SHP77 (cell line): ENCODE data around the gene ERAP2.
A peak's percentile ranks its signal among the peaks of the same experiment; 100 is the strongest.

Experiments used
- DNase-seq, 2 experiments: peaks; one replicate each; lab custom pipeline; 2025; lab: John Stamatoyannopoulos, UW

Gene ERAP2

DNA sequence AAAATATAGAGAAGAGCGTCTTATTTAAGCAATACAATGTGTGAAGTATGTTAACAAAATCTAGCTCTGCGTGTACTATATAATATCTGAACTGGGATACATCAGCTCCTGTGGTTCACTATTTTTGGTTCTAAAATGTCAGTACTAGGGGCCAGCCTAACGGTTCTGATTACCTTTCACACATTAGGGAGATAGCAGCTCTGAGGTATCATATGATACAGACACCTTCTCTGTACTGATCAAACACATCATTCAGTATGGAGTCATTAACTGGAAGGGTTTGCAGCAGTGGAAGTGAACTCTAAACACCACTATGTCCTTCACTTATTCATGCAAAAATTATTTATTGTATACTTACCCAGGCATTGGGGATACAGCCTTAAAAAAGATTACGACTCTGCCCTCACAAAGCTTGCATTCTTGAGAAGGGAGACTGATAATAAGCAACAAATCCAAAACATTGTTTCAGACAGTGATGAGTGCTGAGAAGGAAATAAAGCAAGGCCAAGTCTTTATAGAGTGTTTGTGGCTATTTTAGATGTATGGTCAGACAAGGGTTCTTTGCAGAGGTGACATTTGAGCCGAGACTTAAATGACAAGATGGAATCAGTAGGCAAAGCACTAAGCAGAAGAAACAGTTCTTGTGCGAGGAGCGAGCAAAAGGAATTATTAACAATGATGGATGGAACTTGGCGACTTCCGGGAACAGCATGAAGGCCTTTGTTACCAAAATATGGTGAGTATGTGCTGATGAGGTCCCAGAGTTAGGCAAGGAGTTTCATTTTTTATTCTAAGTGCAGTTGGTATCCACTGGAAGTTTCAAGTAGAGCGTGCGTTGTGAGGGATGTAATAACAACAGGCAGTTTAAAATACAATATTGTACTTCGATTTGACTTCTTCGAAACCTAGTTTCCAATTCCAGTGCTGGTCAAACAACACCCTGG, 57.7 kb downstream of the ERAP2 start:
- DNase-seq: peak in 1 of 2 experiments; percentile 40

- DNase-seq: peak; percentile 89 to 90
These were observed 58.6 kb downstream of the ERAP2 start for GRCh38 chr5:96934708-96935558.

DNA sequence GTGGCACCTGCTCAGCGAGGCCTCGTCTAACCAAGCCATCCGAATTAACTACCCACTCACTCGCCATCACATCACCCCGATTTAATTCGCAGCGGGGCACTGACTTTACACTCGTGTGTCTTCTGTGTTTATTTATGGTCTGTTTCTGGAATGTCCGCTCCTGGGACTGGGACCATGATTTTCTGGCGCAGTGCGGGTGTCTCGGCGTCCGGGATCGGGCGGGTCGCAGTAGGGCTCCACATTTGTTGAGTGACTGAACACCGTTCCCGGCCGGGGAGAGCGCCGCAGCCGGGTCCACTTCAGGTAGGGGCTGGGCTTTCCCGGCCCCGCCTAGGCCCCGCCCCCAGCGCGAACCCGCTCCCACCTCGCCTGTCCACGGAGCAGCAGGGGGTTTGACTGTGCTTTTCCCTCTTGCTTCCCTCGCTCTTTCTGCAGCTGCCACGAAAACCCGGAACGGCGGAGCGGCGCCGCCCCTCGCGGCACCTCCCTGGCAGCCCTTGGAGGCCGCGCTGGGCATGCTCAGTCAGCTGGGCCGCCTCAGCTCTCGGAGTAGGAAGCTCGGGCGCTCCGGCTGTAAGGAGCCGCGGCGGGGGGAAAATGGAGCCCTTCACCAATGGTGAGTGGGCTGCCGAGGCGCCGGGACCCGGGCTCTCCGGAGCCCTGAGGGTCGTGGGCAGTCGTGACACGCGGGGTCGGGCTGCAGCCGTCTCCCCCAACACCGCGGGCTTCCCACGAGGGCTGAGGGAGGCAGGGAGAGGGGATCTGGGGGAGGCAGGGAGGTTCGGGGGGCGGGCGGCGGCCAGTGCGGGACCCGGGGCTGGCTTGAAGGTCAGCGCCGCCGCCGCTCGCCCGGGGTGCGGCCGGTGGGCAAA, 59.5 kb downstream of the ERAP2 start, which contains the start of gene LNPEP:
TSS of gene LNPEP (plus strand) at position 522 of the 872 bp plus-strand sequence. CDS start at position 598, 76 bp downstream.
- peak; percentile 94 to 95 for DNase-seq

DNA sequence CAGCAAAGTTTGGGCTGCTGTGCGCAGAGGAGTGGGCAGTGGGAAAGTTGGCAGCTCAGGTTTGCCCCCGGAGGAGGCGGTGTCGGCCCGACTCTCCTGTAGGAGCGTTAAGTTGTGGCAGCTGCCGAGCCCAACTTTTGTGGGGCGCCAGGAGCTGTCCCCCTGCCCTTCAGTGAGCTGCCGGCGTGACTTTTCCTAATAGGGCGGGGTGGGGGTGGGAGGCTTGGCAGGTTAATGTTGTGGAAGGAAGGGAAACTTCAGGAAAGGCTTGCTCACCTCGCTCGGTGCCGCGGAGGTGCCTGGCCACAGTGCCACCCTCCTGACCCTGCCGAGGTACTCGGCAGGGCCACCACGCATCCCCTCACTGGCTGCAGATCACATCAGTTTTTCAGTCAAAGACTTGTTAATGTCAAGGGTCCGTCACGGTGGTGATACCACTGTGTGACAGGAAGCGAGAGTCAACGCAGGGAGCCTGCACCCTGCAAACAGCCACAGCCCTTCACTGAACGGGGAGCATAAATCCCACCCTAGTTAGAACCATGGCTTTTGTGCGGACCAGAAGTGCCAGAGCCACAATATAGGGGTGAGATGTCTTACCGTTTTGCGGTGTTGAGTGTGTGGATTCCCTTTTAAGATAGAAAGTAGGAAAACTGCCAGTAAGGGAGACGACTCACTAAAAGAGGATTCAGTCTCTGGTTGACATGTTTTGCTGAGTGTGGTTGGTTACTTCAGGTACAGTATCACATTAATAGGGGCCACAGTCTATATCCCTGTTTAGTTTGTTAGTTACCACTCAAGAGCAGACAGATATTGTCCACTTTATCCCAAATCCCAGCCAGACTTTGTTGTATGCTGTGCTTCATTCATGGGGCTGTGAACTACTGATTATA, 60.4 kb downstream of the ERAP2 start:
- DNase-seq: peak in 1 of 2 experiments; percentile 10

DNA sequence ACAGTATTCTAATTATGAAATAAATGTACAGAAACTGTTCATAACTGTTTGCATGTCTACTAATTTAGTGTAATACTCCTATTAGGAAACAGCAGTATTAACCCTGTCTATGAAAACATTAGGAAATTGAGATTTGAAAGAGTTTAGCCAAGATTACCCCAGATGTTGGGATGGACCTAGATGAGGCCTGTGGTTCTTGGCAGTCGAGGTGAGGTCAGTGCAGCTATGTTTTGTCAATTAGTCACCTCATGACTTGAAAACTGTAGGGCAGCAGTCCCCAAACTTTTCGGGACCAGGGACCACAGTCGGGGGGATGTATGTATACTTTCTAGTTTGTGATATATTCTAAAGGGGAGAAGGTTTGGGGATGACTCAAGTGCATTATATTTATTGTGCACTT, 64.3 kb downstream of the ERAP2 start:
- DNase-seq: no peak

- no peak for DNase-seq
These were observed 64.8 kb downstream of the ERAP2 start for GRCh38 chr5:96941140-96941539.

DNA sequence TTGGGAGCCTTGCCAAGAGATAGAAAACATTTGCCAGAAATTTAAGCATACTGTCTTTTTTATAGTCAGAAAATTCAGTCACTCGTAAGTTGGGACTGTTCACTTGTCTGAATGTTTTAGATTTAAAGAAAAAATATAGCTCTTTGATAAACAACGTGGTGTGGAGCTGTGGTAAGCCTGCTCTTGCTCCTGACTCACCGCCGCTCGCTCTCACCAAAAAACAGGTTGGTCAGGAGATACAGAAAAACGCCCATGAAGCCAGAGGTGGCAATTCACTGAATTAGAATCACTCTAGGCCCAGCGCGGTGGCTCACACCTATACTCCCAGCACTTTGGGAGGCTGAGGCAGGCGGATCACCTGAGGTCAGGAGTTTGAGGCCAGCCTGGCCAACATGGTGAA, 65.8 kb downstream of the ERAP2 start:
- DNase-seq: no peak

GRCh38 chr5:96942911-96943310, 66.6 kb downstream of the ERAP2 start:
- no peak for DNase-seq

DNA sequence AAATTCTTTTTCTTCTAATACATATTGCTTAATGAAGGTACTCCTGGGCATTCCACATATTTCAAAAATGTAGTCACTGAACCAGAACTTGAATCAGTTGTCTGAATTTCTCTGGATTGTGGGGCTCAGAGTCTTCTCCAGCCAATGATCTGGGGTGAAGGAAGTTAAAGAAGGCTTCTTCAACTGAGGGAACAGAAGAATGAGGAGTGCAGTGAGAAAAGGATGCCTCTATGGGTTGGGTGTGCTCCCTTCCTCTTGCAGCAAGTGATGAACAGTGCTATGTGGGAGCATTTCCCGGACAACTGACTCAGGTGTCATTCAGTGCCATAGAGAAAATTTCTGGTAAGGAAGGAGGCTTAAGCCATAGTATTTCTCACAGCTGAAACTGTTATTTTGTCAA, 67.5 kb downstream of the ERAP2 start:
- DNase-seq: no peak

DNA sequence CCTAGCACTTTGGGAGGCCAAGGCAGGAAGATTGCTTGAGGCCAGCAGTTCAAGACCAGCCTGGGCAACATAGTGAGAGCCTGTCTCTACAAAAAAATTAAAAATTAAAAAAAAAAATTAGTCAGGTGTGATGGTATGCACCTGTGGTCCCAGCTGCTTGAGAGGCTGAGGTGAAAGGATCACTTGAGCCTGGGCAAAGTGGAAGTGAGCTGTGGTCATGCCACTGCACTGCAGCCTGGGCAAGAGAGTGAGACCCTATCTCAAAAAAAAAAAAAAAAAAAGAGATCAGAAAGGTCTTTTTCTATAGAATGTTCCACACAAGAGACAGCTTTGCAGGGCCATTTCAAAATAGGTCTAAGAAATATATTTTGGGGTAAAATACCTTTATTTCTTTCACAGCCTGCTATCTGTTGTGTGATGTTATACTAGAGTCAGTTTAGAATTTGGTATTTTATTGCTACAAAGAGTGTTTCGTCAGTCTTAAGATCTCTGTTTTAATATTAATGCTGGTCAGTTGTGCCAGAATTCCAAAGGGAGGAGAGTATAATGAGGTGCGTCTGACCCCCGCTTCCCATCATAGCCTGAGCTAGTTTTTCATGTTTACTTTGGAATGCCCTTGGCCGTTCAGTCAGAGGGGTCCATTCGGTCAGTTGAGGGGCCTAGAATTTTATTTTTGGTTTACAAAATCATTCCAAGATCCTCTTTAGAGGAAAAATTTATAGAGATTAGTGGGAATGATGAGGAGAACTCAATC, 69.0 kb downstream of the ERAP2 start:
- no peak for DNase-seq

DNA sequence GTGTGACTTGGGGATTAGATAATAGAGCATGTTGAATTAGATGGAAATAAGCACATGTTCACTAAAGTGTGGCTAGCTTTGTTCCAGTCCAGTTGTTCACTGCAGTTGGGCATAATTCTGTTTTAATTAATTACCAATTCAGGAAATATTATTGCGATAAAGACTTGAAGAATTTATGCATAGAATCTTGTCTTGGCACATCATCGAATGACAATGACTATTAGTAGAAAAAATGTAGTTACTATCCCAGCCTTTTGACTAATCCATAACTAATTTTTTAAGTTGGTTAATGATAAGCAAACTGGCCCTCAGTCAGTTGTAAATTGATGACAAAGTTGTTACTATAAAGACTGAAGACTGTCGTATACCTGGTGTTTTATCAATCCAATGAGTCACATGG, 70.1 kb downstream of the ERAP2 start:
- DNase-seq: no peak

- DNase-seq: no peak
These were observed 75.9 kb downstream of the ERAP2 start for GRCh38 chr5:96952118-96952750.

DNA sequence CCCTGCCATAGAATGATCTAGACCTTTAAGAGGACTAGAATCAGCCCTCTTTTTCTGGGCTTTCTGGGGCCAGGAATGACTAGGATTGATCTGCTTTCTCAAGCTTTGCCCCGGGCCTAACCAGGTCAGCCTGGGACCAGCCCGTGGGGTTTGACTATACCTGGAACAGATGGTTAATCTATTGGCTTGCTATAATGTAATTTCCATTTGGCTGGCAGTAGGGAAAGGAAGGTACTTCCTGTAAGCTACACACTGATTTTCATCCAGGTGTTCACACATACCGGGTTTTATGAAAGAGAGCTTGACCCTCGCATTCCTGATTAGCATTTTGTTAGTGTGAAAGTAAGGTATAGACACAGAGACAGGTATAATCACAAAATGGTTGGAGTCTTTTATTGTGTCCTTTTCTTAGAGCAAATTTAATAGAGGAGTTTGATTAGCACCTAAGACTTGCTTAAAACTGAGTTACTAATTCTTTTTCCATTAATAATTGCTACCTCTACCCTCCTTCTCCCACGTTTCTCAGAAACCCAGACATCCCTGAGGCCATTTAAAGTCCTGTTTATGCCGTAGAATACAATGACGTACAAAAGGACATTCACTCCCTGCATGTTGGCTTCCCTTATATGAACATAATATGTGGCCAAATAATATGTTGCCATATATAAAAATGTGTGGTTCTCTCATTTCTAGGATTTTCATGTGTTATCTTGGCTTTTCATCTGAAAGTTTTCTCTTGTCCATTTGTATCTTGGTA, 76.9 kb downstream of the ERAP2 start:
- no peak for DNase-seq

DNA sequence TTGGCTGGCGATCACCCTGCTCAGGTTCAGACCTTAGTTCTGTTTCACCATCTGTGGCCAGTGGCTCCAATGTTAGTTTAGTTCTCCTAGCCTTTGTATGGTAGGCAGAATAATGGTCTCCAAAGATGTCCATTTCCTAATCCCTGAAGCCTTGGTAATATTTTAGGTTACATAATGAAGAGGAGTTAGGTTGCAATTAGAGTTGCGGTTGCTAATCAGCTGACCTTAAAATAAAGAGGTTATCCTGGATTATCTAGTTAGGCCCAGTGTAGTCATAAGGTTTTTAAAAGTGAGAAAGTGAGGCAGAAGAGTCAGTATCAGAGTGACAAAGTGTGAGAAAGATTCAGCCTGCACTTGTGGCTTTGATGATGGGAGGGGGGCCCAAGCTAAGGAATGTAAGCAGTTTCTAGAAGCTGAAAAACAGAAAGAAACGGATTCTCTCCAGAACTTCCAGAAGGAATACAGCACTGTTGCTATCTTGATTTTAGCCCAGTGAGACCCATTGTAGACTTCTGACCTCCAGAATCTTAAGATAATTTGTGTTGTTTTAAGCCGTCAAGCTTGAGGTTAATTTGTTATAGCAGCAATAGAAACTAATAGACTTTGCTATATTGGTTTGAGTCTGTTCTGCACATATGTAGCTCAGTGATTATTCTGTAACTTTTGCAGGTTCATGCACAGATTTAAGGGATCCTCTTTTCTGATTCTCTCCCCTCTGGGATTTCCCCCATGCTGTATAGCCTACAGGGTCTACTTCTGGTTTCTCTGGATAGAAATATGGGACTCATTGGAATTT, 81.2 kb downstream of the ERAP2 start:
- DNase-seq: no peak

DNA sequence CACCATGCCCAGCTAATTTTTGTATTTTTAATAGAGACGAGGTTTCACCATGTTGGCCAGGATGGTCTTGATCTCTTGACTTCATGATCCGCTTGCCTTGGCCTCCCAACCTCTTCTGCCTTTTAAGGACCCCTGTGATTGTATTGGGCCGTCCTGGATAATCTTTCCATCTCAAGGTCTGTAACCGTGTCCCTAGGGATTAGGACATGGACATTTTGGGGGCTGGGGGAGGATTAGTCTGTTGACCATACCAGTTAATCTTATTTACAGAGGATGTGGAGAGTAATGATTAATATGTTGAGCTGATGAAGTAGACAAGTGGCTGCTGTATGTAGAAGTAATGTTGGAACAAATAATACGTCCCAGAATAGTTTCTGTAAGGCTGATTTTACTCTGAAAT, 82.7 kb downstream of the ERAP2 start:
- DNase-seq: no peak

DNA sequence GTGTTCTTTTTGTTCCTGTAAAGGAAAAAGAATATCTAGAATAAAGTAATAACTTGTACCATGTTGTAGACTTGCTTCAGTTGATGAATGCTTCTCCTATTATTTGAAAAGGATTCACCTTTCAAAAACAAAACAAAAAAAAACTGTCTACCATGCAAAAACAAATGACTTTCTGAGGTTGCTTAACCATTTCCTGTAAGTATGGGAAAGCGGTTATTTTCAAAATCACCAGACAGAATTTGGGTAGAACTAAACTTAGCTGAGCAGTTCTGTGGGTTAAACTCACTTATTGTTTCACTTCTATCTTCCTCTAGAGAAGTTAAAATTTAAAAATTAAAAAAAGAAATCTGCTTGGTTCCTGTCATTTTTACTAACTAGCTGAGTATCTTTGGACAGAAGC, 84.8 kb downstream of the ERAP2 start:
- no peak for DNase-seq

DNA sequence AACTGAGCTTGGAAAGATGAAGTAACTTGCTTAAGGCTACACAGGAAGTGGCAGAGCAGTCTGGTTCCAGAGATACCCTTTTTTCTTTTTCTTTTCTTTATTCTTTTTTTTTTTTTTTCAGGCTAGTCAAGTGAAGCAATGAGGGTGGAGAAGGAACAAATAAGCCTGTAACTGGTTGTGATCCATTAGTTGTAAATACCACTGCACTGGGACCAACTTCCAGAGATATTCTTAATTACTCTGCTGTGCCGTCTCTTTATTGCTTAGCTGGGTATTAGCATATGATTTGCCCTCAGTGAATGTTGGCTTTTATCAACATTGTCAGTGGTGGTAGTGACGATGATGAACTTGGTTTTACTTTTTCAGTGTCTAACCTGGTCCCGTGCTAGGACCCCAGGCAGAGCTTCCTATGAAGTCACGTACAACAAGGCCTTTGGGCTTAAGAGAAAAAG, 86.3 kb downstream of the ERAP2 start:
- no peak for DNase-seq

- DNase-seq: no peak
These were observed 87.0 kb downstream of the ERAP2 start for GRCh38 chr5:96963267-96963666.
